Activated CD8-positive, alpha-beta T cell treated with anti-CD3 and anti-CD28 coated beads, Interleukin-2, amount 10 ng/mL, durations not matched to agents 7 days and 5 days (primary cell): ENCODE results near the gene RAD51B. TPM values are rescaled to one million over a fixed set of nuclear protein-coding genes. Genes with fewer than 3 reads are reported as not detected.

Experiments used
- ATAC-seq: fragments of 150-1000 bp; cut with Tn5 transposase; one replicate; pipeline ENCODE4 v1.10.0; 2021; ENCODE audit warnings: moderate library complexity
- CTCF ChIA-PET: fragments of 350-600 bp; sonication (Branson Sonifier 250); formaldehyde crosslinking; loops from one replicate; lab custom pipeline; 2021; ENCODE audit warnings: antibody characterized with exemption; lab: Charles Lee
- POLR2A ChIA-PET: fragments of 350-600 bp; sonication (Branson Sonifier 250); formaldehyde crosslinking; loops from one replicate; lab custom pipeline; 2021; ENCODE audit warnings: antibody characterized with exemption; lab: Charles Lee
- DNase-seq: peaks from one replicate; pipeline ENCODE4 v3.0.0-alpha.2; 2020
- H3K27ac Mint-ChIP-seq: one replicate; pipeline ENCODE4 v1.8.0; 2021; ENCODE audit warnings: mild to moderate bottlenecking, mixed read lengths
- H3K27me3 Mint-ChIP-seq: one replicate; pipeline ENCODE4 v1.8.0; 2021; ENCODE audit warnings: low read depth, mixed read lengths
- H3K36me3 Mint-ChIP-seq: one replicate; pipeline ENCODE4 v1.8.0; 2021; ENCODE audit warnings: low read depth, mixed read lengths
- H3K4me1 Mint-ChIP-seq: one replicate; pipeline ENCODE4 v1.8.0; 2021; ENCODE audit warnings: low read depth, mixed read lengths
- H3K4me3 Mint-ChIP-seq: one replicate; pipeline ENCODE4 v1.8.0; 2021; ENCODE audit warnings: mild to moderate bottlenecking, mixed read lengths
- H3K9me3 Mint-ChIP-seq: one replicate; pipeline ENCODE4 v1.8.0; 2022; ENCODE audit warnings: mixed read lengths; ENCODE audit not compliant: insufficient read depth
- total RNA-seq, 2 experiments: library from RNA; stranded (reverse); gene quantifications; one replicate each; pipeline ENCODE4 v1.2.3, GENCODE V29; 2021

Gene RAD51B
- total RNA-seq, 2 experiments from 2014 or later, result 34.1 to 38.8 TPM

GRCh38 chr14:68358500-68358899 lies 538.9 kb downstream of the RAD51B start:
- no peaks in the 10 kb centered on the region for H3K36me3 Mint-ChIP-seq
- no peak overlapping the region for H3K4me3 Mint-ChIP-seq
- ATAC-seq (no peak), DNase-seq (no peak)
- H3K4me1 Mint-ChIP-seq, result peaks cover 13% of the 10 kb centered on the region
- no peak overlapping the region for H3K27ac Mint-ChIP-seq
- CTCF ChIA-PET, result interaction anchor here (1.5 kb wide), 1 partner anchor 109 kb away, joined by 5 read pairs; no protein-coding TSS in a partner anchor
- POLR2A ChIA-PET, result interaction anchor here (1.1 kb wide), 1 partner anchor 10 kb away, joined by 3 read pairs; no protein-coding TSS in a partner anchor
- H3K27me3 Mint-ChIP-seq, result no peaks in the 10 kb centered on the region
- no peaks in the 10 kb centered on the region for H3K9me3 Mint-ChIP-seq

DNA sequence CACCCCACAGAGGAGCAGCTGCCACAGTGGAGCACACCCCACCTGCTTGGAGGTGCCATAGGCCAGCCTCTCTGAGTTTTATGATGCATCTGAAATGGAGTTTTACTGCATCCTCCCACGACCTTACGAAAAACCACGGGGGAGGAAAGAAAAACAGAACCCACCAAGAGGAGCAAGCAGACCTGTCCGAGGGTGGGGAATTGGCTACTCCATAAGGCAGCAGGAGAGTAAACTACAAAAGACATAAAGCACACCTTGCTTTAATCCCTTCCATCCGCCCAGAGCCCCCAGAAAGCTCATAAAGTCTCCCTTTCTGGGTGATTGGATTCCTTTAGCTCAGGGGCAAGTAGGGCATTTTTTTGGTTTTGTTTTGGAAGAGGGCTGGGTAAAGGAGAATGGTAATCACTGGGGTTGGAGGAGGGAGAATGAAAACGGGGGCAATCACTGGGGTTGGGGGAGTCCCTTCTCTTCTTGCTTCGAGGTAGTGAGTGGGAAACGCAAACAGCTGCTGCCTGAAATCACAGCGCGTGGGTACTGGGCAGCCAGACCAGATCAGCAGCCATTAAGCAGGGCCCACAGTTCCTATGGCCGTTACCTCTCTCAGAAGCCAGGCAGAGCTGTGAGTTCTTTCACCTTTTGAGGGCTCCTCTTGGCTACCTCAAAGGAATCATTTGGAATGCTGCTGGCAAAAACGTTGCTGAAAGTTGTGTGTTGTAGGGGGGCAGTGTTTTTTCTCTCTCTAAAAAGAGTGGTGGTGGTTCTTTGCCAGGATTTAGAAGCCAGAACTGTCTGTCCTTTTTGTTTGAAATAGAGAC lies 539.6 kb downstream of the RAD51B start:
- DNase-seq (no peak), ATAC-seq (no peak)
- no peaks in the 10 kb centered on the region for H3K36me3 Mint-ChIP-seq
- no peak overlapping the region for H3K4me3 Mint-ChIP-seq
- H3K4me1 Mint-ChIP-seq, result peaks cover 14% of the 10 kb centered on the region
- ChIA-PET CTCF (interaction anchor here (1.5 kb wide), 1 partner anchor 110 kb away, joined by 5 read pairs; no protein-coding TSS in a partner anchor), POLR2A (no interaction called here)
- H3K27me3 Mint-ChIP-seq, result no peaks in the 10 kb centered on the region
- no peak overlapping the region for H3K27ac Mint-ChIP-seq
- no peaks in the 10 kb centered on the region for H3K9me3 Mint-ChIP-seq

DNA sequence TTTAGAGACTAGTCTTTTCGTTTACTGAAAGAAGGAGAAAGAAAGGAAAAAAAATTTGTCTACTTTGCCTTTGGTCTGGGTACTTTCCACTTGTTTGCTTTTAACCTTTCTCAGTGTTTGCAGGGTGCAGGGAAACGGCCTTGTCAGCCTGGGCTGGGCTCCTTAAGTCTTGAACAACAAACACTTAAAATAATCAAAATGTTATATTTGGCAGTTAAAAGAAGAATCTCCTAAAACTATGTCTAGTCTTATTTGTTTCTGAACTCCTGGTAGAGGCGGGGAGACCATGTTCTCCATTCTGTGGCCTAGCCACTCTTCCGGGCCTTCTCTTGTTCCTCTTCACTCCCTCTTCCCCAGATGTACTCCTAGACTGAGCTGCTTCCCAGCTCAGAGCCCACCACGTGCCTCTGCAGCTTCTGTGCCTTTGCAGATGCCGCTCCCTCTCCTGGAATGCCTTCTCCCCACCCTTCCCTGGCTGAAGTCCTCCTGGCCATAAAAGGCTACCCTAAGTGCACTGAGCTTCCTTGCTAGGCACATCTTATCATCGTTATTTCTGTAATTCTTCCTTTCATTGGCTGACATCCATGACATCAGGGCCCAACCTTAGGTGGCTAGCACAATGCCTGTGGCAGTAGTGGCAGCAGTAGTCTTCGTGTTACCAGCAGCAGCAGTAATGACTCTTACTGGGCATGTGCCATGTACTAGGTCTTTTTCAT lies 540.4 kb downstream of the RAD51B start:
- Mint-ChIP-seq H3K4me1 (peaks cover 14% of the 10 kb centered on the region), H3K4me3 (no peak overlapping the region), H3K27me3 (no peaks in the 10 kb centered on the region), H3K36me3 (no peaks in the 10 kb centered on the region), H3K9me3 (no peaks in the 10 kb centered on the region), H3K27ac (no peak overlapping the region)
- no peak for ATAC-seq
- DNase-seq, result no peak
- ChIA-PET POLR2A (no interaction called here), CTCF (no interaction called here)

DNA sequence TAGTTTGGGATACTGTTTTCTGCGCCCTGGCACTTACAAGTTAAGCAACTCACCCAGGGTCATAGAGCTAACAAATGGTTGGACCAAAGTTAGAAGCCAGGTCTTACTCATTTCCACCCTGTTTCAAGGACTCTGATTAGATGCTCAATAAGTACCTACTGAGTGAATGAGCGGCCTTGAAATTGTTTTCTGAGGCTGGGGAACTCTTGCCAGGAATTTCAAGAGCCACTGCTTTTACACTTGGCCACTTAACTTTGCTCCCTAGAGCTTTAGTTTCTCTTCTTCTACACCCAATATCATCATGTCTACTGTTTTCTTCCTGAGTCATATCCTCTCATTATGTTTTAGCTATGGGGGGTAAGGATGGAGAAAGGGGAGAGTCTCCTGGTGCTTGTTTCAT lies 541.7 kb downstream of the RAD51B start:
- ATAC-seq (no peak), DNase-seq (no peak)
- Mint-ChIP-seq H3K4me3 (no peak overlapping the region), H3K4me1 (peaks cover 14% of the 10 kb centered on the region), H3K27me3 (no peaks in the 10 kb centered on the region), H3K36me3 (no peaks in the 10 kb centered on the region), H3K9me3 (no peaks in the 10 kb centered on the region), H3K27ac (no peak overlapping the region)
- ChIA-PET POLR2A (no interaction called here), CTCF (no interaction called here)

DNA sequence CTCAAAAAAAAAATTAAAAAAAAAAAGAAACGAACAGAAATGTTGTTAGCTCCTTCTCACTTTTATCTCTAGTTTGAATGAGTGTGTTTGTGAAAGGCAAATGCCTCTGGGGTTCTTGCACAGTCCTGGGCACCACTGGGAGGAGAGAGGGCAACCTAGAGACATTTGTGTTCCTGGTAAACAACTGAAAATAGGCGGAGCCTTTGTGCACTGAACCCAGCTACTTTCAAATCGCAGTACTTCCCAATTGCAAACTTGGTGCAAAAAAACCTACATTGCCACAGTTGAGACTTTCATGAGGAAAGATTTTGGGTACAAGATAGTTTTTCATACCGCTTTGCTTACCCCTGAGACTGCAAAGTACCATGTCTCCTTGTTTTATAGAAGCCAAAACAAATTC lies 543.3 kb downstream of the RAD51B start:
- ATAC-seq, result no peak
- H3K27me3 Mint-ChIP-seq, result no peaks in the 10 kb centered on the region
- POLR2A ChIA-PET, result no interaction called here
- H3K27ac Mint-ChIP-seq, result no peak overlapping the region
- no peaks in the 10 kb centered on the region for H3K36me3 Mint-ChIP-seq
- DNase-seq, result no peak
- H3K4me1 Mint-ChIP-seq, result peaks cover 14% of the 10 kb centered on the region
- no peaks in the 10 kb centered on the region for H3K9me3 Mint-ChIP-seq
- no peak overlapping the region for H3K4me3 Mint-ChIP-seq
- CTCF ChIA-PET, result interaction anchor here (1.2 kb wide), 1 partner anchor 13 kb away, joined by 4 read pairs; no protein-coding TSS in a partner anchor

GRCh38 chr14:68363466-68363842 lies 543.9 kb downstream of the RAD51B start:
- H3K27me3 Mint-ChIP-seq, result no peaks in the 10 kb centered on the region
- no peaks in the 10 kb centered on the region for H3K9me3 Mint-ChIP-seq
- DNase-seq (no peak), ATAC-seq (no peak)
- ChIA-PET POLR2A (no interaction called here), CTCF (interaction anchor here (1.2 kb wide), 1 partner anchor 12 kb away, joined by 4 read pairs; no protein-coding TSS in a partner anchor)
- H3K27ac Mint-ChIP-seq, result no peak overlapping the region
- no peak overlapping the region for H3K4me3 Mint-ChIP-seq
- H3K4me1 Mint-ChIP-seq, result peaks cover 17% of the 10 kb centered on the region
- H3K36me3 Mint-ChIP-seq, result no peaks in the 10 kb centered on the region

DNA sequence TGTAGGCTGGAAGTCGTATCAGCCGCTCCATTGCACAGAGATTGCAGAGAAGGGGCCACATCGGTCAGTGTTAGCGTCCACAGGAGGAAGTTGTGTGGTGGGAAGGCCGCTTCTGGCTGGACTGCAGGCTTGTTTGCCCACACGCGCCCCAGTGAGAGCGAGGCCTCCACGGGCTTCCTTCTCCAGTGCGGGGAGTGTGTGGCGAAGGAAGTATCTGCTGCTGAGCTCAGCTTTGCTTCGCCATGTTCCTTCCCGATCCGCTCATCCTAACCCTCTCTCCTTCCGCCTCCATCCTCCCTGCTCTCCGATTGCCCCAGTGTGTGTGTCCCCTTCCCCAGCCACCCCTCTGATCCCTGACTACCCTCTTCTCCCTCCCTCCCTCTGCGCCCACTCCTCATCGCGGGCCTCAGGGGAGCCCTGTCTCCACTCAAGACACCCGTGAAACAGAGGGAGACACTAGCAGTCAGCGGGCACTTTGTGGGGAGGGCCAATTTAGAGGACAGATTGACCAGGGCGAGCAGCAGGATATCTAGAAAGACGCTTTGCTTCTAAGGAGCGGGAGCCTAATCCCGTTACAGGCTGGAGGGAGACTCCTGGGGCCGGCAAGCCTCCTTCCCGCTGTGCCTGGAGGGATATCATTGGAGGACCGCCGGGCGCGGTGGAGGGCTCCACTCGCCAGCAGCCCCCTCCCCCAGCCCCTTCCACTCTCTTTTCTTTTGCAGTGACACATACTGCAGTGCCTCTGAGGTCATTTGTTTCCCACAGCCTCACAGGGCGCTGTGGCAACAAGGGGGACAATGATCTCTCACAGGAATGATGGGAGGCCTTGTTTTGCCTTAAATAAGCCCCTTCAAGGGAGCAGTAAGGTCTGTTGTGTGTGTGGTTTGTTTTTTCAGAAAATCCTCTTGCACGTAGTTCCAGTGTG lies 544.5 kb downstream of the RAD51B start:
- DNase-seq, result no peak
- CTCF ChIA-PET, result no interaction called here
- H3K36me3 Mint-ChIP-seq, result no peaks in the 10 kb centered on the region
- no peak overlapping the region for H3K4me3 Mint-ChIP-seq
- H3K27ac Mint-ChIP-seq, result no peak overlapping the region
- peaks cover 20% of the 10 kb centered on the region for H3K4me1 Mint-ChIP-seq
- ATAC-seq, result no peak
- no peaks in the 10 kb centered on the region for H3K27me3 Mint-ChIP-seq
- POLR2A ChIA-PET, result no interaction called here
- no peaks in the 10 kb centered on the region for H3K9me3 Mint-ChIP-seq

GRCh38 chr14:68364792-68365192 lies 545.2 kb downstream of the RAD51B start:
- DNase-seq, result no peak
- POLR2A ChIA-PET, result no interaction called here
- Mint-ChIP-seq H3K9me3 (no peaks in the 10 kb centered on the region), H3K36me3 (no peaks in the 10 kb centered on the region), H3K27ac (no peak overlapping the region), H3K4me3 (no peak overlapping the region), H3K4me1 (peaks cover 21% of the 10 kb centered on the region), H3K27me3 (no peaks in the 10 kb centered on the region)
- CTCF ChIA-PET, result no interaction called here
- no peak for ATAC-seq

DNA sequence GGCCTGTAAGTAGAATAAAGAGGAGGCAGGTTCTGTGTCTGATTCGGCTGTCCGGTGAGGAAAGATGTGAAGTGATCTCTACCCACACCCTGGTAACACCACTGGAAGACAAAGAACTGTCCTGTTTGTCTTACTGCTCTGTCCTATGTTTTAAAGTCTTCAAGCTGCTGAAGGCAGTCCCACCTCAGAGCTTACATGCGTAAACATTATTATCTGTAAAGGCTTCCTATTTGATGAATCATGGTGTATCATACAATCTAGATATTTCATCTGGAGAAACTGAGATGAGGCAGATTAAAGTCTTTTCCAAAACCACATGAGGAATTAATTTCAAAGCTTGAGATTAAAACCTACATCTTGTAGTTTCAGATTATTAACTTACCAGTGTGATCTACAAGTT lies 545.6 kb downstream of the RAD51B start:
- H3K4me1 Mint-ChIP-seq, result peaks cover 23% of the 10 kb centered on the region
- H3K27me3 Mint-ChIP-seq, result no peaks in the 10 kb centered on the region
- H3K27ac Mint-ChIP-seq, result no peak overlapping the region
- DNase-seq, result no peak
- no peak for ATAC-seq
- ChIA-PET POLR2A (no interaction called here), CTCF (no interaction called here)
- H3K36me3 Mint-ChIP-seq, result peaks cover 3% of the 10 kb centered on the region
- no peaks in the 10 kb centered on the region for H3K9me3 Mint-ChIP-seq
- no peak overlapping the region for H3K4me3 Mint-ChIP-seq

DNA sequence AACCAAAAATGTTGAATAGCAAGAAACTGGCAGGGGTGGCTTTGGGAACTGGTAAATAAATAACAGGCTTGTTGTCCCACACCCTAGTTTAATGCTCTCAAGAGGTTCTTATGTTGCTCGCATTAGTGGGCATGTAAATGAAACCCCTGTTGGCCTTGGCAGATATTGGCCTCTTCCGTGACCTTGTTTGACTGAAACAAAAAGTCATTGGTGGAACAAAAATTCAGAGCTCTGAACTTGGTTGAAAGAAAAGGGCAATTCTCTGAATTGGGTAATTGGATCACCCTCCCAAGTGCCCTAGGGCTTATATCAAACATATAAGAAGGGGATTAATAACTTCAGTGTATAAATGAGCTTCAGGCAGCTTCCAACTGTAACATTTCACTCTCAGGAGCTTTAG lies 547.1 kb downstream of the RAD51B start:
- H3K4me3 Mint-ChIP-seq, result no peak overlapping the region
- H3K27ac Mint-ChIP-seq, result no peak overlapping the region
- ATAC-seq (no peak), DNase-seq (no peak)
- no peaks in the 10 kb centered on the region for H3K9me3 Mint-ChIP-seq
- peaks cover 5% of the 10 kb centered on the region for H3K36me3 Mint-ChIP-seq
- H3K27me3 Mint-ChIP-seq, result no peaks in the 10 kb centered on the region
- ChIA-PET CTCF (interaction anchor here (1.7 kb wide), 1 partner anchor 11 kb away, joined by 3 read pairs; no protein-coding TSS in a partner anchor), POLR2A (no interaction called here)
- peaks cover 23% of the 10 kb centered on the region for H3K4me1 Mint-ChIP-seq

- no peak overlapping the region for H3K4me3 Mint-ChIP-seq
- POLR2A ChIA-PET, result no interaction called here
Observed at GRCh38 chr14:68367536-68367935, 548.0 kb downstream of the RAD51B start.

More at GRCh38 chr14:68367536-68367935, 548.0 kb downstream of the RAD51B start:
- H3K27ac Mint-ChIP-seq, result no peak overlapping the region
- peaks cover 11% of the 10 kb centered on the region for H3K36me3 Mint-ChIP-seq
- no peaks in the 10 kb centered on the region for H3K9me3 Mint-ChIP-seq
- H3K4me1 Mint-ChIP-seq, result peaks cover 23% of the 10 kb centered on the region
- ATAC-seq (no peak), DNase-seq (no peak)
- no peaks in the 10 kb centered on the region for H3K27me3 Mint-ChIP-seq
- CTCF ChIA-PET, result interaction anchor here (0.9 to 1.7 kb wide), 4 partner anchors 10 to 476 kb away, joined by 3 to 4 read pairs (median 3); no protein-coding TSS in a partner anchor
